GM10266 (cell line): ENCODE data around the gene PARVB.

Source experiments
- DNase-seq: peaks from one replicate; pipeline ENCODE4 v3.0.0; 2012; ENCODE audit errors: extremely low spot score
- TF ChIP-seq, protein P1 (sequence below): IDR thresholded peaks from 2 replicates; pipeline ENCODE4 v1.5.1; 2012; ENCODE audit warnings: mild to moderate bottlenecking, low read depth; ENCODE audit not compliant: control insufficient read depth, insufficient read depth; ENCODE audit errors: missing control alignments

The PARVB gene

DNA sequence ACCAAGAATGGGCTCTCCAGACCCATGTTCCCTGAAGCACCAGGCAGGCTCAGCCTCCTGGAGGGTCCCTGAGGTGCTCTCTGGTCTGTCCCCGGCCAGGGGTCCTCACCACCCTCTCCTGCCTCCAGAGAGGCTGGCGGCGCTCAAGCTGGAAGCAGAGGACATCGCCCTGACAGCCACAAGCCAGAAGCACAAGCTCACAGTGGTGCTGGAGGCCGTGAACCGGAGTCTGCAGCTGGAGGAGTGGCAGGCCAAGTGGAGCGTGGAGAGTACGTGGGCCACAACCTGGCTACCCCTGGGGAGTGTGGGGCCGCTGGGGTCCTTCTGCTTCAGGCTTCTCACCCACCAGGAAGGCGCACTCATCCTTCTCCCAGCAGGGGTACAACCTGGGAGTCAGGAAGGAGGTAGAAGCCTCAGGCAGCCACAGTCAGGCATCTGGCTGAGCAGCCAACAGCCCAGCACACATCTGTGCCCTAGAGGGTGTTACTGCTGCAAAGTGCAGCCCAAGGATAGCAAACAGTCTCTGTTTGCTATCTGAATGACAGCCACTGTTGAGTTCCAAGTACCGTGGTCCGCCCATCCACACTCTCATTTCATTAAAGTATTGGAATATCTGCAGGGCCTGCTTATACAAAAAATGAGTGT, 165.0 kb downstream of the PARVB start:
- DNase-seq: no peak
- TF ChIP-seq, protein P1, sequence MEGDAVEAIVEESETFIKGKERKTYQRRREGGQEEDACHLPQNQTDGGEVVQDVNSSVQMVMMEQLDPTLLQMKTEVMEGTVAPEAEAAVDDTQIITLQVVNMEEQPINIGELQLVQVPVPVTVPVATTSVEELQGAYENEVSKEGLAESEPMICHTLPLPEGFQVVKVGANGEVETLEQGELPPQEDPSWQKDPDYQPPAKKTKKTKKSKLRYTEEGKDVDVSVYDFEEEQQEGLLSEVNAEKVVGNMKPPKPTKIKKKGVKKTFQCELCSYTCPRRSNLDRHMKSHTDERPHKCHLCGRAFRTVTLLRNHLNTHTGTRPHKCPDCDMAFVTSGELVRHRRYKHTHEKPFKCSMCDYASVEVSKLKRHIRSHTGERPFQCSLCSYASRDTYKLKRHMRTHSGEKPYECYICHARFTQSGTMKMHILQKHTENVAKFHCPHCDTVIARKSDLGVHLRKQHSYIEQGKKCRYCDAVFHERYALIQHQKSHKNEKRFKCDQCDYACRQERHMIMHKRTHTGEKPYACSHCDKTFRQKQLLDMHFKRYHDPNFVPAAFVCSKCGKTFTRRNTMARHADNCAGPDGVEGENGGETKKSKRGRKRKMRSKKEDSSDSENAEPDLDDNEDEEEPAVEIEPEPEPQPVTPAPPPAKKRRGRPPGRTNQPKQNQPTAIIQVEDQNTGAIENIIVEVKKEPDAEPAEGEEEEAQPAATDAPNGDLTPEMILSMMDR: no peak

DNA sequence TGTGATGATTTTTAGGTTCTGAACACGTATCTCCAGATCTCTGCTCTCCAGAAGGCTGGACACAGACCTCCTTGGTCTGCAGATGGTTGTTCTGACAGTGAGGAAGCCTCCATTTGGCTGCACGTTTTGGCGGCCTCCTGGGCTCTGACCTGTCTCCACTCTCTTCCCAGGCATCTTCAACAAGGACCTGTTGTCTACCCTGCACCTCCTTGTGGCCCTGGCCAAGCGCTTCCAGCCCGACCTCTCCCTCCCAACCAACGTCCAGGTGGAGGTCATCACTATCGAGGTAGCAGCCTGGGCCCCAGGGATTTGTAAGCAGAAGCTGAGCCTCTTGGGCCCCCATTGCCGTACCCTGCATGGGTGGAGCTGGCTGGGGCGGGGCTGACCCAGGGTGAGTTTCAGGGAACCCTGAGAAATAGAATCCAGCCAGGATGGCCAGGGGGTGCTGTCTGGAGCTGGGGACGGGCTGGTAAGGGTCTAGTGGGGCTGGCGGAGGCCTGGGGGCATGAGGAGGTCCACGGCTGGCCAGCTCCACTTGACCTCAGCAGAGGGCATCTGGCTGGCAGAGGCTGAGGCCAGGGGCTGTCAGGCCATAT, 166.4 kb downstream of the PARVB start:
- DNase-seq: no peak
- TF ChIP-seq, protein P1: no peak

DNA sequence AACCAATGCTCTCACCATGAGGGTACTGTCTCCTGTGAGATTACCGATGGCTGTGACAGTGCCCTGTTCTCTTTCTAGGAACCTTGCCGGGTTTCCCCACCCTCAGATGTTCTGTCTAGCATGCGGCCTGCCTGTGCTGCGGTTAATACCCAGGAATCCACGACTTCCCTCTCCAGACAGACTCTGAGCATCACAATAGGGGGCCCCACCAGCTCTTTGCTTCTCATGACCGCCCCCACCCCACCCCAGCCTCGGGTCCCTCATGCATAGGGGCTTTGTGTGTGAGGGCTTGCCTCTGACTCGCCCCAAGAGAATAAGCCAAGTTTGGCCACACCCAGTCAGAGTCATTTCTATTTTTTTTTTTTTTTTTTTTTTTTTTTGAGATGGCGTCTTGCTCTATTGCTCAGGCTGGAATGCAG, 166.9 kb downstream of the PARVB start:
- peak; percentile 47 for DNase-seq
- TF ChIP-seq, protein P1: no peak

DNA sequence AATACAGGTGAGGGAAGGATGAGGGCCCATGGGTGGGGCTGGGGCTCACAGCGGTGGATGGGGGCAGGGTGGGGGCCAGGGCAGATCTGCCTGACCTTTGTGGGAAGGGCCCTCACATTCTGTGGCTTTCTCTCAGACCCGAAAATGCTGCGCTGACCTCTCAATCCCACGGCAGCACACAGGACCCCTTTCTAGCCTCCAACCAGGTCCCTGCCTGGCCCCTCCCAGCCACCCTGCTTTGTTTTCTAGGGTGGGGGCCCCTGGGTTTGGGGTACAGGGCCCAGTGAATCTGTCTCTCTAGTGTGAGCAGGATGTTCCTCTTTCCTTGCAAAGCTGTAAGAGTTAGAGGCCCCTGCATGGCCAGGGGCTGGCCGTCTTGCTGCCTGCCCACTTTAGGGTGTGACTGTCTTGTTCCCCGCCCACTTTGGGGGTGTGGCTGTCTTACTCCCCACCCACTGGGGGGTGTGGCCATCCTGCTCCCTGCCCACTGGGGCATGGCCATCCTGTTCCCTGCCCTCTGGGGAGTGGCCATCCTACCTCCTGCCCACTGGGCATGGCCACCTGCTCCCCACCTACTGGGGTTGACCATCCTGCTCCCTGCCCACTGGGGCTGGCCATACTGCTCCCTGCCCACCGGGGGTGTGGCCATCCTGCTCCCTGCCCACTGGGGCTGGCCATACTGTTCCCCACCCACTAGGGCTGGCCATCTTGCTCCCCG, 168.2 kb downstream of the PARVB start:
- TF ChIP-seq, protein P1: no peak
- DNase-seq: no peak

DNA sequence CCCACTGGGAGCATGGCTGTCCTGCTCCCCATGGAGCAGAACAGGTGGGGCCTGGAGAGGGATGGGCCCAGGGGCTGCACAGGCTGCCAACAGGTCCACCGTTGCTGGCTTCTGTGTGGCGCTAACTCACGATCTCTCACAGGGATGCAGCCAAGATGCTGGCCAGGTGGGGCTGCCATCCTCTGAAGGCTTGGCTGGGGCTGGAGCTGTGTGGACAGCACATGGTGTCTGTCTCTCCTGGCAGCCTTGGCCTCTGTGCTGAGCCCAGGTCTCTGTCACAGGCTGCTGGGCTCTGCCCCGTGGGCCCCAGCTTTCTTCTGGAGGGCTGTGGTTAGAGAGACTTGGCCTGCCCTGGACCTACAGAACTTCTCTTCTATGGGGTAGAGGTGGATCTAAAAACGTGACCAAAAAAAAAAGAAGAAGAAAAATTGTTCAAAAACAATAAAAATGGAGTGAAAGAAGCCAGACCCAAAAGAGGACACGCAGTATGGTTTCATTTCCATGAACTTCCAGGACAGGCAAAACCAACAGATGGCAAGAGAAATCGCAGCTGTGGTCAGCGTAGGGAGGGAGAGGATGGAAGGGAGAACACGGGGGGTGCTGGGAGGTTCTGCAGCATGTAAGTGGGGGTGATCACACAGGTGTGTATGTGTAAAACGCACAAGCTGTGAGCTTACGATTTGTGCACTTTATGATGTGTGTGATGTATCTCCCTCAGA, 168.9 kb downstream of the PARVB start:
- no peak for DNase-seq
- TF ChIP-seq, protein P1: no peak

DNA sequence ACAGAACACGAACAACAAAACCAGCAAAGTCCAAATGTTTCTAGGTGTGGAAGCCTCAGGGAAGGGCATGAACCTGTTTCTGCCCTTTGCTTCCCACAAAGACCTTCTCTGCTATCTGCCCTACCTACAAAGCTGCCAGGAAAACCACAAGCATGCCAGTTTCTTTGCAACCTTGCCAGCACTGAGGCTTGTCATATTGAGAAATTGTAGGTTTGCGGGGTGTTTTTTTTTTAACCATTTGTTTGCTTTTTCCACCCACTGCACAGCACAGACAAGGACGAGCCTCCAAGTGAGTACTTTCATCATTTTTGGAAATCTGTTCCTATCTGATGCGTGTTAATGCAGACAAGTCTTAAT, 169.4 kb downstream of the PARVB start:
- TF ChIP-seq, protein P1: no peak
- DNase-seq: no peak
